Colon (tissue), 2 donors: Measurements from ENCODE around the gene ABCC2.
"Not testable (repeated sequence)": the region's sequence is repeated elsewhere in the genome, so short reads cannot be mapped to it uniquely, and the experiment has no call there.

Experiments used
- FAIRE-seq: peaks from 2 replicates; lab custom pipeline; 2012; peaks lifted over from hg19 to GRCh38; lab: Jason Lieb, UNC
- donor health status: control.
- donor health status: control.

The ABCC2 gene

GRCh38 chr10:99854860-99855259 lies 72.4 kb downstream of the ABCC2 start:
- no peak for FAIRE-seq

- no peak for FAIRE-seq
Observed at GRCh38 chr10:99855479-99856071, 73.1 kb downstream of the ABCC2 start.

- FAIRE-seq = no peak
Observed at GRCh38 chr10:99858849-99859248, 76.4 kb downstream of the ABCC2 start.

- no peak for FAIRE-seq
Observed at GRCh38 chr10:99859585-99859984, 77.1 kb downstream of the ABCC2 start.

- no peak for FAIRE-seq
Observed at GRCh38 chr10:99860466-99860865, 78.0 kb downstream of the ABCC2 start.

- not testable (repeated sequence) for FAIRE-seq
Observed at GRCh38 chr10:99863535-99864240, 81.2 kb downstream of the ABCC2 start.

GRCh38 chr10:99867250-99867649 lies 84.8 kb downstream of the ABCC2 start:
- FAIRE-seq = not testable (repeated sequence)

GRCh38 chr10:99869581-99870122 lies 87.2 kb downstream of the ABCC2 start:
- no peak for FAIRE-seq

GRCh38 chr10:99870123-99870730 lies 87.8 kb downstream of the ABCC2 start:
- no peak for FAIRE-seq

GRCh38 chr10:99872367-99873162 lies 90.1 kb downstream of the ABCC2 start:
- FAIRE-seq = no peak

GRCh38 chr10:99873846-99874245 lies 91.4 kb downstream of the ABCC2 start:
- no peak for FAIRE-seq

- no peak for FAIRE-seq
Observed at GRCh38 chr10:99874341-99875085, 92.1 kb downstream of the ABCC2 start.

- no peak for FAIRE-seq
Observed at GRCh38 chr10:99875473-99875872, 93.0 kb downstream of the ABCC2 start.

GRCh38 chr10:99880080-99880835 lies 97.8 kb downstream of the ABCC2 start:
- FAIRE-seq = no peak

- FAIRE-seq = no peak
Observed at GRCh38 chr10:99881371-99881770, 98.9 kb downstream of the ABCC2 start.

- FAIRE-seq = no peak
Observed at GRCh38 chr10:99883523-99883922, 101.1 kb downstream of the ABCC2 start.

GRCh38 chr10:99888622-99889021 lies 106.2 kb downstream of the ABCC2 start:
- no peak for FAIRE-seq

- FAIRE-seq = no peak
Observed at GRCh38 chr10:99894613-99895012, 112.2 kb downstream of the ABCC2 start.

- not testable (repeated sequence) for FAIRE-seq
Observed at GRCh38 chr10:99895066-99895465, 112.6 kb downstream of the ABCC2 start.

- no peak for FAIRE-seq
Observed at GRCh38 chr10:99895867-99896266, 113.4 kb downstream of the ABCC2 start.
